GDM1 (cell line): ENCODE measurements around the gene MLST8.

Experiments
- DNase-seq: peaks from one replicate; lab custom pipeline; 2025; lab: John Stamatoyannopoulos, UW

Gene MLST8

GRCh38 chr16:2173916-2174315 lies 31.3 kb upstream of the MLST8 start:
- DNase-seq, result no peak

- DNase-seq, result no peak
Measured at GRCh38 chr16:2174396-2175131, 30.7 kb upstream of the MLST8 start.

DNA sequence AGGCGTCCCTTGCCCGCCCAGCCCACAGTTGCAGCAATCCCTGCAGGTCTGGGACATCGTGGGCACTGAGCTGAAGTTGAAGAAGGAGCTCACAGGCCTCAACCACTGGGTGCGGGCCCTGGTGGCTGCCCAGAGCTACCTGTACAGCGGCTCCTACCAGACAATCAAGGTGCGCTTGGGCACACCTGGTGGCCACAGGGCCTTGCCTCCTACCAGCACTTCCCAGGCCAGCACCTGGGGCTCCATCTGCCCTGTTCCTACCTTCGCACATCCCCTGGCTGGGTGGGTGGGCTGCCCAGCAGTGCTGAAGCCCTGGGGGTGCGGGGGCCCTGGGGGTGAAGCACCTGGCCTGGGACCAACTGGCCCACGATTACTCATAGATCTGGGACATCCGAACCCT lies 29.8 kb upstream of the MLST8 start:
- no peak for DNase-seq

DNA sequence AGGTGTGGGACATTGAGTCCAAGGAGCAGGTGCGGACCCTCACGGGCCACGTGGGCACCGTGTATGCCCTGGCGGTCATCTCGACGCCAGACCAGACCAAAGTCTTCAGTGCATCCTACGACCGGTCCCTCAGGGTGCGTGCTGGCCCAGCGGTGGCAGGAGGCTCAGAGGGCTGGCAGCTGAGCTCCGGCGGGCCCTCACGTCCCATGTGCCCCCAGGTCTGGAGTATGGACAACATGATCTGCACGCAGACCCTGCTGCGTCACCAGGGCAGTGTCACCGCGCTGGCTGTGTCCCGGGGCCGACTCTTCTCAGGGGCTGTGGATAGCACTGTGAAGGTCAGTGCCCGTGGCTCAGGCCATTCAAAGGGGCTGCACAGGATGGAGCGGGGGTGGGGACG lies 29.2 kb upstream of the MLST8 start:
- no peak for DNase-seq

- DNase-seq, result no peak
Measured at GRCh38 chr16:2177101-2177500, 28.2 kb upstream of the MLST8 start.

- DNase-seq, result no peak
Measured at GRCh38 chr16:2177561-2177960, 27.7 kb upstream of the MLST8 start.

DNA sequence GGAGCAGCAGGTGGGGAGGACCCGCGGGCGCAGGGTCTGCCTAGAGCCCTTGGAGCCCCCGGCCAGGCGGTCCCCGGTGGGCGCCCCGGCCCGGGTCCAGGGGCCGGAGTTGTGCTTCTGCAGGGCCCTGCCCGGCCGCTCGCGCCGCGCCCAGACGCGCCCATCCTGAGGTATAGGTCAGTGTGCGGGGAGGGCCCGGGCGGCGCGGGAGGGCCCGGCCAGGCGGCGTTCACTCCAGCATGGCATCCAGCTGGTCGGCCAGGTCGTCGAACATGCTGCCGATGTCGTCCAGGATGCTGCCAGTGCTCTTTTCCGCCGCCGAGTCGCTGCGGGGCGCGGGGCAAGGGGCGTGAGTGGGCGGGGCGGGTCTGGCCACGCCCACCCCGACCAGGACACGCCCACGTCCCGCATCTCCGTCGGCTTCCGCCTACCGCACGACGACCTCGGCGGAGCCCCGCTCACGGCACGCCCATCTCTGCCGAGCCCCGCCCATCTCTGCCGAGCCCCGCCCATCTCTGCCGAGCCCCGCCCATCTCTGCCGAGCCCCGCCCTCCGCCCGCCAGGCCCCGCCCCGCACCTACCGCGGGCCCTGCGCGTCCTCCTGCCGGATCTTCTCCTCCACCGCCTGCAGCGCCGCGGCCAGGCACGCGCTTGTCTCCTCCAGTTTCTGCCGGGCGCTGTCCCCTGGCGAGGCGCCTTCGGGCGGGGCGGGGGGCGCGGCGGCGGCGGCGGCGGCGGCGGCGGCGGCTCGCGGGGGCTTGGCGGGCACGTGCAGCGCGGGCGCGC lies 26.7 kb upstream of the MLST8 start:
- DNase-seq, result no peak

GRCh38 chr16:2179107-2179501 lies 26.1 kb upstream of the MLST8 start:
- DNase-seq, result no peak

DNA sequence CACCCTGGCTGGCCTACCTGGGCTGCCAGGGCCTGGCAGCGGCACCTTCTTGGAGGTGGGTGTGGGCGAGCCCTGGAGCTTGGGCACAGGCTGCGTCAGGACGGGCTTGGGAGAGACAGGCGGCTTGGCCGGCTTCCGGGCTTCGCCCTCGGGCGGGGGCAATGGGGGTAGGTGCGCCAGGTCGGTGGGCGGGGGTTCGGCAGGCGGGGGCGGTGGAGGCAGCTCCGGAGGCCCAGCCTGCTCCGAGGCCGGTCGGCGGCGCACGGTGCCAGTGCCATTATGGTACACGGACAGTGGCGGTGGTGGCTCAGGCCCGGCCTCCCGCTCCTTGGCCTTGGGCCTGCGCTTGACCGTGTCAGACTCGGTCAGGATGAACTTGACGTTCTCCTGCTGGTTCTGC lies 25.7 kb upstream of the MLST8 start:
- DNase-seq, result no peak

DNA sequence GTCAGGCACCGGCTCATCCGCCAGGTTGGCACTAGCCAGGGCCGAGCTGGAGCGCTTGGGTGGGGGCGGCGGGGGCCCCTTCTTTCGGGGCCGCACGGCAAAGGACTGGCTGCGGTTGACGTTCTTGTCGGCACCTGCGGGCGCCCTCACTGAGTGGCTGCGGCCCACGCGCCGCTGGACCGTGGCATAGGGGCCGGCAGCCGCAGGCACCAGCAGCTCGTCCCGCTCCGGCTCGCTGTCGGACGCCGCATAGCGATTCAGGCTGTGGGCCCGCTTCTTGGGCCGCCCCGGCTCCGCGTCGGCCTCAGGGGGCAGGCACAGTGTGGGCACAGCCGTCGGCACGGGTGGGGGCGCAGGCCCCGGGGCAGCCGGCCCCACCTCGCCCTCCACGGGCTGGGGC lies 24.8 kb upstream of the MLST8 start:
- DNase-seq, result no peak

- no peak for DNase-seq
Measured at GRCh38 chr16:2180962-2181923, 24.0 kb upstream of the MLST8 start.

GRCh38 chr16:2181952-2182351 lies 23.3 kb upstream of the MLST8 start:
- no peak for DNase-seq

DNA sequence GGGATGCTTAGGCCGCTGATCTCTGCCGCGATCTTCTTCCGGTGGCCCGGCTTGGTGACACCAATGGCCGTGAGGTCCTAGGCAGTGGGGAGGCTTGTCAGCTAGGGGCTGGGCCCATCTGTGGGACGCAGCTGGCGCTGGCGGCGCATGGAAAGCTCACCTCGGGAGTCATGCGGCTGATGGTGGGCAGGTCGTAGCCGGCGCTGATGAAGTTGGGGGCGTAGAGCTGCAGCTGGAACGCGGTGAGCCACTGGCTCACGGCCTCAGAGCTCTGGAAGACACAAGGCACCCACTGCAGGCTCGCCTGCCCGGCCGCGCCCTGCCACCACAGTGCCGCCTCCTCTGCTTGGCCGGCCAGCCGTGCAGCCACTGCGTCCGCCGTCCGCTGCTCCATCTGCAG lies 21.6 kb upstream of the MLST8 start:
- no peak for DNase-seq

- no peak for DNase-seq
Measured at GRCh38 chr16:2184346-2184745, 20.9 kb upstream of the MLST8 start.

- no peak for DNase-seq
Measured at GRCh38 chr16:2184962-2185361, 20.3 kb upstream of the MLST8 start.

GRCh38 chr16:2186064-2186463 lies 19.2 kb upstream of the MLST8 start:
- DNase-seq, result no peak

DNA sequence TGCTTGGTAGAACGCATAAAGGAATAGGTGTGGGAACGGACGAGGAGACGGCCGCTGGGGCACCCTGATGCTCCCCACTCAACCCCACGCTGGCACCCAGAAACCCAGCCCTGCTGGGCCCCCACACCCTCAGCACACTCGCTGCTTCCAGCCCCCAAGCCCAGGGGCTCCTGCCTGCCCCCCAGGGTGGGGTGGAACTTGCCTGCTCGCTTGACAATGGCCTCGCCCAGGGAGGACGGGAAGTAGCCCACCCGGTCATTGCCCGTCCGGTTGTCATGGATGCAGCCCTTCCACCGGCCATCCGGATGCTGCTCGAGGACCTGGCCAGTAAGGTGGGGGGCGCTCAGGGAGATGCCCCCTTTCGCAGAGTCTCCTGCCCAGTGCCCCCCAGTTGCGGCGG lies 18.7 kb upstream of the MLST8 start:
- no peak for DNase-seq

- no peak for DNase-seq
Measured at GRCh38 chr16:2187212-2187611, 18.0 kb upstream of the MLST8 start.

DNA sequence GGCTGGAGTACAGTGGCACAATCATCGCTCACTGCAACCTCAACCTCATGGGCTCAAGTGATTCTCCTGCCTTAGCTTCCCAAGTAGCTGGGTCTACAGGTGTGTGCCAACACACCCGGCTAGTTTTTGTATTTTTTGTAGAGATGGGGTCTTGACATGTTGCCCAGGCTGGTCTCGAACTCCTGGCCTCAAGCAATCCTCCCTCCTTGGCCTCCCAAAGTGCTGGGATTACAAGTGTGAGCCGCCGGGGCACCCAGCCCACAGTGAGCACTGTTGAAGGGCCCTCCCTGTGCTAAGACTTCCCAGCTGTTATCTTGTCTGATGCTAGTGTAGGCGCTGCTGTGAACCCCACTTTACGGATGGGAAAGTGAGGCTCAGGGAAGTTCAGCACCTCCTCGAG lies 16.9 kb upstream of the MLST8 start:
- no peak for DNase-seq

GRCh38 chr16:2189252-2189893 lies 15.9 kb upstream of the MLST8 start:
- no peak for DNase-seq

GRCh38 chr16:2190002-2190658 lies 15.1 kb upstream of the MLST8 start:
- no peak for DNase-seq
